ENCODE data around the gene TMEM51. TPM values are rescaled to one million over a fixed set of nuclear protein-coding genes. Genes with fewer than 3 reads are reported as not detected.

Gene TMEM51
- total and polyA plus RNA-seq, 9 of the 15 experiments (the other 6 are each of a cell fraction or from before 2014, with no cell fraction given): 0.06 to 1.4 (median 0.58) TPM

DNA sequence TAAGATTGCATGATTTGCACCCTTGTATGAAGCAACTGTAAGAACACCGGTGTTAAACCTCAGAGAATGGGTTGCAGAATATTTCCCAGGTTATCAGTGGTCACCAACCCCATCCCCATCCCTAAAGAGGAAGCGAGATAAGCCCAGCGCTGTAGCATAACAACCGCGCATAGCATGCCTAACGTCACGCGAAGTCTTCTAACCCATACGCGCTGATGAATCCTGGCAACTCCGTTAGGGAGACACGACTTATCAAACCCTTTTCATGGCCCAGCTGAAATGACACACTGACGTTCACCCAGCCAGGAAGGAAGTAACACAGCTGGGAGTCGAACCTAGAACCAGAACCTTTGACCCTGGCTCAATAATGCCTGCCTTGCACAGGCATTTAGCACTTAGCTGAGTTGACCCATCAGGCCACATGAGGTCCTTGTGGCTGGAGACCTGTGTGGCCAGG is 24.2 kb downstream of the TMEM51 start (continued):
- TF ChIP-seq MEIS2 (IDR thresholded peaks at IDR 0.05; ENCODE audit: partially characterized antibody): peak; percentile 24
- peak; percentile 93 for TF ChIP-seq CTBP1 (IDR thresholded peaks at IDR 0.05; ENCODE audit: borderline replicate concordance)
- TF ChIP-seq TAF15 (IDR thresholded peaks at IDR 0.05; ENCODE audit: low read depth, low read length): no peak
- TF ChIP-seq ZNF561 (CRISPR knock-in tag; conservative IDR thresholded peaks at IDR 0.05): no peak
- peak in 1 of 2 experiments; percentile 97; a peak in 2 of 4 replicates for TF ChIP-seq RCOR1 (IDR thresholded peaks at IDR 0.05; ENCODE audit: borderline replicate concordance in 1 of 2, low read depth in 2 of 2, low read length in 2 of 2)
- no peak for TF ChIP-seq HDAC8 (tag; IDR thresholded peaks at IDR 0.05)
- TF ChIP-seq PTTG1 (tag; IDR thresholded peaks at IDR 0.05; ENCODE audit: low read depth): no peak
- no peak for TF ChIP-seq ZNF740 (CRISPR knock-in tag; IDR thresholded peaks at IDR 0.05)
- TF ChIP-seq ZNF740 (tag; IDR thresholded peaks at IDR 0.05): no peak
- TF ChIP-seq HNRNPK (IDR thresholded peaks at IDR 0.05; ENCODE audit: low read depth, low read length, poor library complexity, severe bottlenecking): no peak
- peak; percentile 49; the same call in 1 of the 2 replicates for TF ChIP-seq TEAD4 (IDR thresholded peaks at IDR 0.05; ENCODE audit: low read length)
- no peak for TF ChIP-seq TEAD4 (CRISPR knock-in tag; IDR thresholded peaks at IDR 0.05; ENCODE audit: borderline replicate concordance)
- TF ChIP-seq ZNF589 (CRISPR knock-in tag; IDR thresholded peaks at IDR 0.05; ENCODE audit: low read depth): no peak
- TF ChIP-seq, protein P1, sequence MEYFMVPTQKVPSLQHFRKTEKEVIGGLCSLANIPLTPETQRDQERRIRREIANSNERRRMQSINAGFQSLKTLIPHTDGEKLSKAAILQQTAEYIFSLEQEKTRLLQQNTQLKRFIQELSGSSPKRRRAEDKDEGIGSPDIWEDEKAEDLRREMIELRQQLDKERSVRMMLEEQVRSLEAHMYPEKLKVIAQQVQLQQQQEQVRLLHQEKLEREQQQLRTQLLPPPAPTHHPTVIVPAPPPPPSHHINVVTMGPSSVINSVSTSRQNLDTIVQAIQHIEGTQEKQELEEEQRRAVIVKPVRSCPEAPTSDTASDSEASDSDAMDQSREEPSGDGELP (CRISPR knock-in tag; IDR thresholded peaks at IDR 0.05; ENCODE audit: borderline replicate concordance): peak; percentile 68
- no peak for TF ChIP-seq ZNF280B (CRISPR knock-in tag; IDR thresholded peaks at IDR 0.05)
- no peak for TF ChIP-seq ZNF408 (CRISPR knock-in tag; IDR thresholded peaks at IDR 0.05; ENCODE audit: low read depth)
- no peak for TF ChIP-seq RAD51 (IDR thresholded peaks at IDR 0.05; ENCODE audit: borderline replicate concordance, low read depth)
- no peak for TF ChIP-seq SNRNP70 (optimal IDR thresholded peaks at IDR 0.05; ENCODE audit: low read depth, low read length)
- TF ChIP-seq, protein P2, sequence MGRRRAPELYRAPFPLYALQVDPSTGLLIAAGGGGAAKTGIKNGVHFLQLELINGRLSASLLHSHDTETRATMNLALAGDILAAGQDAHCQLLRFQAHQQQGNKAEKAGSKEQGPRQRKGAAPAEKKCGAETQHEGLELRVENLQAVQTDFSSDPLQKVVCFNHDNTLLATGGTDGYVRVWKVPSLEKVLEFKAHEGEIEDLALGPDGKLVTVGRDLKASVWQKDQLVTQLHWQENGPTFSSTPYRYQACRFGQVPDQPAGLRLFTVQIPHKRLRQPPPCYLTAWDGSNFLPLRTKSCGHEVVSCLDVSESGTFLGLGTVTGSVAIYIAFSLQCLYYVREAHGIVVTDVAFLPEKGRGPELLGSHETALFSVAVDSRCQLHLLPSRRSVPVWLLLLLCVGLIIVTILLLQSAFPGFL (CRISPR knock-in tag; IDR thresholded peaks at IDR 0.05): no peak
- no peak for TF ChIP-seq YY1 (IDR thresholded peaks at IDR 0.05; ENCODE audit: borderline replicate concordance in 1 of 3, control insufficient read depth in 1 of 3, extremely low read depth in 1 of 3, insufficient read depth in 3 of 3, insufficient read length in 1 of 3, insufficient replicate concordance in 2 of 3, low read depth in 1 of 3, low read length in 2 of 3)
- TF ChIP-seq RBBP5 (IDR thresholded peaks at IDR 0.05; ENCODE audit: borderline replicate concordance, insufficient read depth, low read length, poor library complexity, severe bottlenecking): no peak
- no peak for TF ChIP-seq ID3 (CRISPR knock-in tag; IDR thresholded peaks at IDR 0.05)
- no peak for TF ChIP-seq ID3 (tag; IDR thresholded peaks at IDR 0.05)
